SK-N-SH (cell line): ENCODE measurements around the gene DDAH1. TPM values are rescaled to one million over a fixed set of nuclear protein-coding genes. Genes with fewer than 3 reads are reported as not detected.

ENCODE experiments used
- CTCF ChIA-PET: fragments of 300-600, 350-600 bp; formaldehyde crosslinking; extraction: SDS; loops from one replicate; lab custom pipeline; 2021; lab: Yijun Ruan, JAX
- POLR2A ChIA-PET: fragments of 350-600 bp; sonication (Branson Sonifier 250); formaldehyde crosslinking; extraction: SDS; loops from one replicate; lab custom pipeline; 2020; ENCODE audit warnings: antibody characterized with exemption, inconsistent platforms; lab: Yijun Ruan, JAX
- DNase-seq: peaks from one replicate; pipeline ENCODE4 v3.0.0; 2012
- H2AFZ ChIP-seq: fragments of 200-600 bp; sonication (generic); 2 replicates; pipeline ENCODE4 v1.8.1; 2016; ENCODE audit warnings: antibody characterized with exemption, mild to moderate bottlenecking, low read depth
- H3F3A ChIP-seq: fragments of 200-600 bp; sonication (generic); replicated peaks from 2 replicates; pipeline ENCODE3; 2016; ENCODE audit warnings: antibody characterized with exemption, mild to moderate bottlenecking; ENCODE audit not compliant: insufficient read depth
- H3K27ac ChIP-seq, 2 experiments: fragments of 200-500 bp in 1 of 2; fragments of 200-600 bp in 1 of 2; sonication (Bioruptor generic) in 1 of 2; sonication (generic), shearing (Covaris generic) in 1 of 2; 2 replicates each; pipeline versions ENCODE4 v1.5.1 to v1.6.1; 2014 to 2016; ENCODE audit warnings: low read depth in 2 of 2, inconsistent platforms in 1 of 2, low read length in 1 of 2, mild to moderate bottlenecking in 1 of 2, mixed read lengths in 1 of 2
- H3K27me3 ChIP-seq: fragments of 200-600 bp; sonication (generic), shearing (Covaris generic); 2 replicates; pipeline ENCODE4 v1.6.1; 2016; ENCODE audit warnings: mixed run types; ENCODE audit not compliant: insufficient read depth
- H3K36me3 ChIP-seq, 2 experiments: fragments of 200-500 bp in 1 of 2; fragments of 200-600 bp in 1 of 2; sonication (Bioruptor generic) in 1 of 2; sonication (generic) in 1 of 2; replicated peaks in 1 of 2; 2 replicates each; pipeline versions ENCODE3 to v1.5.1; 2014 to 2016; ENCODE audit warnings: low read length in 1 of 2, mild to moderate bottlenecking in 1 of 2; ENCODE audit not compliant: insufficient read depth in 2 of 2, control insufficient read depth in 1 of 2
- H3K4me1 ChIP-seq, 2 experiments: fragments of 200-500 bp in 1 of 2; fragments of 200-600 bp in 1 of 2; sonication (Bioruptor generic) in 1 of 2; sonication (generic), shearing (Covaris generic) in 1 of 2; 2 replicates each; pipeline versions ENCODE4 v1.5.1 to v1.6.1; 2014 to 2016; ENCODE audit warnings: low read depth in 1 of 2, low read length in 1 of 2, mixed run types in 1 of 2; ENCODE audit not compliant: insufficient read depth in 2 of 2, control insufficient read depth in 1 of 2
- H3K4me2 ChIP-seq: fragments of 200-600 bp; sonication (generic), shearing (Covaris generic); 2 replicates; pipeline ENCODE4 v1.6.1; 2017; ENCODE audit warnings: mixed run types
- H3K4me3 ChIP-seq, 2 experiments: fragments of 200-500 bp in 1 of 2; fragments of 200-600 bp in 1 of 2; sonication (Bioruptor generic) in 1 of 2; sonication (generic), shearing (Covaris generic) in 1 of 2; 2 replicates each; pipeline versions ENCODE4 v1.5.1 to v1.8.1; 2014 to 2016; ENCODE audit warnings: low read depth in 2 of 2, inconsistent platforms in 1 of 2, low read length in 1 of 2, mild to moderate bottlenecking in 1 of 2, mixed read lengths in 1 of 2, moderate library complexity in 1 of 2
- H3K79me2 ChIP-seq: fragments of 200-600 bp; sonication (generic); 2 replicates; pipeline ENCODE4 v1.8.1; 2017; ENCODE audit warnings: mild to moderate bottlenecking; ENCODE audit not compliant: insufficient read depth
- H3K9ac ChIP-seq: fragments of 200-600 bp; sonication (generic); 2 replicates; pipeline ENCODE4 v1.6.1; 2017; ENCODE audit warnings: mixed run types
- H3K9me2 ChIP-seq: fragments of 200-600 bp; sonication (generic); 2 replicates; pipeline ENCODE4 v1.6.1; 2017; ENCODE audit warnings: mixed run types
- H3K9me3 ChIP-seq: fragments of 200-600 bp; sonication (generic); 2 replicates; pipeline ENCODE4 v1.6.1; 2017; ENCODE audit warnings: mixed run types, mild to moderate bottlenecking, moderate library complexity
- H4K20me1 ChIP-seq: fragments of 200-600 bp; sonication (generic); 2 replicates; pipeline ENCODE4 v1.6.1; 2017; ENCODE audit warnings: mild to moderate bottlenecking, mixed run types; ENCODE audit not compliant: insufficient read depth
- EP300 ChIP-seq, 2 experiments: IDR thresholded peaks; 2 replicates each; pipeline versions ENCODE4 v1.4.0 to v1.6.1; 2012; ENCODE audit warnings: borderline replicate concordance in 1 of 2, low read depth in 1 of 2, low read length in 1 of 2
- EZH2phosphoT487 ChIP-seq: fragments of 200-600 bp; sonication (generic); IDR thresholded peaks from 2 replicates; pipeline ENCODE4 v1.6.1; 2017; ENCODE audit warnings: low read depth, mixed run types, mild to moderate bottlenecking, antibody characterized with exemption, moderate library complexity, borderline replicate concordance
- FOSL2 ChIP-seq: IDR thresholded peaks from 2 replicates; pipeline ENCODE4 v1.4.0; 2012; ENCODE audit warnings: low read depth, mild to moderate bottlenecking, moderate library complexity, borderline replicate concordance
- JUND ChIP-seq: IDR thresholded peaks from 2 replicates; pipeline ENCODE4 v1.4.0; 2012
- NFIC ChIP-seq: IDR thresholded peaks from 2 replicates; pipeline ENCODE4 v1.4.0; 2012; ENCODE audit warnings: borderline replicate concordance
- POLR2AphosphoS5 ChIP-seq: IDR thresholded peaks from 2 replicates; pipeline ENCODE4 v1.6.1; 2012; ENCODE audit warnings: low read depth, low read length
- RXRA ChIP-seq: IDR thresholded peaks from 2 replicates; pipeline ENCODE4 v1.4.0; 2012; ENCODE audit warnings: low read depth, mild to moderate bottlenecking, borderline replicate concordance
- TCF12 ChIP-seq: IDR thresholded peaks from 2 replicates; pipeline ENCODE4 v1.4.0; 2012
- WGBS: methylation state at CpG from one replicate; pipeline ENCODE4 v1.1.6; 2017; ENCODE audit warnings: low lambda C conversion rate; 5-methylcytosine and 5-hydroxymethylcytosine counted together
- polyA plus RNA-seq, 3 experiments: library from polyadenylated mRNA; depleted of rRNA; stranded (reverse); fragments of >200 nt; gene quantifications; 2 replicates each; pipeline ENCODE4 v1.2.3, GENCODE V29; 2012
- TF ChIP-seq, protein P1 (sequence below): IDR thresholded peaks from 2 replicates; pipeline ENCODE4 v1.4.0; 2012; ENCODE audit warnings: low read depth, borderline replicate concordance
- TF ChIP-seq, protein P2 (sequence below): fragments of 150-350 bp; IDR thresholded peaks from 2 replicates; pipeline ENCODE4 v1.6.1; 2016; ENCODE audit warnings: mild to moderate bottlenecking, low read depth, low read length
- TF ChIP-seq, protein P3 (sequence below): IDR thresholded peaks from 2 replicates; pipeline ENCODE4 v1.4.0; 2012; ENCODE audit warnings: low read depth
- TF ChIP-seq, protein P4 (sequence below): fragments of 150-350 bp; IDR thresholded peaks from 2 replicates; pipeline ENCODE4 v1.6.1; 2017; ENCODE audit warnings: antibody characterized with exemption, low read length, low read depth, borderline replicate concordance
- TF ChIP-seq, protein P5 (sequence below): IDR thresholded peaks from 2 replicates; pipeline ENCODE4 v1.6.1; 2012; ENCODE audit warnings: mild to moderate bottlenecking, low read depth, low read length, moderate library complexity
- TF ChIP-seq, protein P6 (sequence below): IDR thresholded peaks from 2 replicates; pipeline ENCODE4 v1.4.0; 2012; ENCODE audit warnings: low read depth, borderline replicate concordance

The DDAH1 gene
- polyA plus RNA-seq, 1 of the 3 experiments (the other 2 are of a cell fraction) = 64.3 TPM

DNA sequence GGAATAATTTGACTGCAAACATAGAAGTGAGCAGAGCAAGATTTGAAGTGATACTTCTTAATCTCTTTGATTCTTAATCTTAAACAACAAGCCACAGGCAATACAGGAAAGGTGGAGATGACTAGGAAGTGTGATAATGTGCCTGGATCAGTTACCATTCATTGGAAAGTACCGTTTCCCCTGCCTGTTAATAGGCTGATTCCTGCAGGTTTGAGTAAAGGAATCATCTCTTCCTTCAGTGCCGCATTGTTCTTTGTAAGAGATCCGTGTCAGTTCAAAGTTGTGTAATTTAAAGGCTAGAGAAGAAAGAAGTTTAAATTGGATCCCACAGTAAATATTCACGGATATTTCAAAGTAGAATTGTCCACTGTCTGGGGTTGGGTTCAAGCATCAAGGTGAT, 145.0 kb downstream of the DDAH1 start:
- CTCF ChIA-PET = interaction anchor here (0.6 to 0.8 kb wide), 3 partner anchors 12 to 320 kb away, joined by 3 to 4 read pairs (median 3); partner anchors contain the start of gene C1orf52
- no peak for DNase-seq

DNA sequence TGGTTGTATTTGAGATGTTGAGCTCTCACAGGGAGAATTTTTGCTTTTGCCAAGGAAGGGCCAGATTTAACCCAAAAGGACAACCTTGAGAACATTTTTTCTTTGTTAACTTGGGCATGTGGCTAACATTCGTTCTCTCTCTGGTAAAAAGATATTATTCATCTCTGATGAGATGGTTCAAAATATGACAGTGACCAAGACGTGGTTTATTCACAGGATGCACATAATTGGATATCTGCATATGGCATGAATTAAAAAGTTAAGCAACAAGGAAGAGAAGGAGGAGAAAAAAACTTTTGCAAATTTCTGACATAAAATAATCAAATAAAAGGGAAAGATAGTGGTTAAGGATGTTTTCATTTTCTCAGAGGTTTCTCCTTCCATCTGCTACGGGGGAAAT, 145.5 kb downstream of the DDAH1 start:
- H3K4me3 ChIP-seq = no peak overlapping the region
- H3K4me1 ChIP-seq = peaks cover 21 to 72% of the 10 kb centered on the region in 2 experiments
- H3K9me3 ChIP-seq = no peaks in the 10 kb centered on the region
- no peaks in the 10 kb centered on the region for H4K20me1 ChIP-seq
- no peaks in the 10 kb centered on the region for H3K27me3 ChIP-seq
- H3K9me2 ChIP-seq = no peaks in the 10 kb centered on the region
- H3K79me2 ChIP-seq = peaks cover 66% of the 10 kb centered on the region
- peaks cover 18 to 25% of the 10 kb centered on the region in 2 experiments for H3K36me3 ChIP-seq
- H3K27ac ChIP-seq = peak overlapping the region; percentile 94 to 100
- H2AFZ ChIP-seq = no peak overlapping the region
- peaks cover 86% of the 10 kb centered on the region for H3F3A ChIP-seq
- no peak for DNase-seq
- H3K4me2 ChIP-seq = peak overlapping the region; percentile 73; the same call in 1 of the 2 replicates
- peak overlapping the region; percentile 89 for H3K9ac ChIP-seq
- ChIA-PET CTCF (no interaction called here), POLR2A (no interaction called here)
- WGBS = 15% methylated on average over 3 of the region's 3 CpGs
- peak; percentile 89; the same call in 1 of the 2 replicates for TF ChIP-seq TCF12
- TF ChIP-seq FOSL2 = peak; percentile 27; the same call in 1 of the 2 replicates
- peak; percentile 63 for TF ChIP-seq POLR2AphosphoS5
- TF ChIP-seq NFIC = peak; percentile 49; the same call in 1 of the 2 replicates
- 0 out of 2 replicates have a peak, but pooled peaks have one; percentile 14 for TF ChIP-seq RXRA
- TF ChIP-seq, protein P1, sequence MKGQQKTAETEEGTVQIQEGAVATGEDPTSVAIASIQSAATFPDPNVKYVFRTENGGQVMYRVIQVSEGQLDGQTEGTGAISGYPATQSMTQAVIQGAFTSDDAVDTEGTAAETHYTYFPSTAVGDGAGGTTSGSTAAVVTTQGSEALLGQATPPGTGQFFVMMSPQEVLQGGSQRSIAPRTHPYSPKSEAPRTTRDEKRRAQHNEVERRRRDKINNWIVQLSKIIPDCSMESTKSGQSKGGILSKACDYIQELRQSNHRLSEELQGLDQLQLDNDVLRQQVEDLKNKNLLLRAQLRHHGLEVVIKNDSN = no peak
- TF ChIP-seq EP300 (IDR thresholded peaks at IDR 0.05; ENCODE audit: borderline replicate concordance in 1 of 2, low read depth in 1 of 2, low read length in 1 of 2) = peak in 1 of 2 experiments; percentile 79; a peak in 2 of 4 replicates
- no peak for TF ChIP-seq EZH2phosphoT487
- TF ChIP-seq, protein P2, sequence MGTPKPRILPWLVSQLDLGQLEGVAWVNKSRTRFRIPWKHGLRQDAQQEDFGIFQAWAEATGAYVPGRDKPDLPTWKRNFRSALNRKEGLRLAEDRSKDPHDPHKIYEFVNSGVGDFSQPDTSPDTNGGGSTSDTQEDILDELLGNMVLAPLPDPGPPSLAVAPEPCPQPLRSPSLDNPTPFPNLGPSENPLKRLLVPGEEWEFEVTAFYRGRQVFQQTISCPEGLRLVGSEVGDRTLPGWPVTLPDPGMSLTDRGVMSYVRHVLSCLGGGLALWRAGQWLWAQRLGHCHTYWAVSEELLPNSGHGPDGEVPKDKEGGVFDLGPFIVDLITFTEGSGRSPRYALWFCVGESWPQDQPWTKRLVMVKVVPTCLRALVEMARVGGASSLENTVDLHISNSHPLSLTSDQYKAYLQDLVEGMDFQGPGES = no peak
- TF ChIP-seq, protein P3, sequence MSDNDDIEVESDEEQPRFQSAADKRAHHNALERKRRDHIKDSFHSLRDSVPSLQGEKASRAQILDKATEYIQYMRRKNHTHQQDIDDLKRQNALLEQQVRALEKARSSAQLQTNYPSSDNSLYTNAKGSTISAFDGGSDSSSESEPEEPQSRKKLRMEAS = no peak
- TF ChIP-seq JUND = peak; percentile 42
- TF ChIP-seq, protein P4, sequence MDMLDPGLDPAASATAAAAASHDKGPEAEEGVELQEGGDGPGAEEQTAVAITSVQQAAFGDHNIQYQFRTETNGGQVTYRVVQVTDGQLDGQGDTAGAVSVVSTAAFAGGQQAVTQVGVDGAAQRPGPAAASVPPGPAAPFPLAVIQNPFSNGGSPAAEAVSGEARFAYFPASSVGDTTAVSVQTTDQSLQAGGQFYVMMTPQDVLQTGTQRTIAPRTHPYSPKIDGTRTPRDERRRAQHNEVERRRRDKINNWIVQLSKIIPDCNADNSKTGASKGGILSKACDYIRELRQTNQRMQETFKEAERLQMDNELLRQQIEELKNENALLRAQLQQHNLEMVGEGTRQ = no peak
- TF ChIP-seq, protein P5, sequence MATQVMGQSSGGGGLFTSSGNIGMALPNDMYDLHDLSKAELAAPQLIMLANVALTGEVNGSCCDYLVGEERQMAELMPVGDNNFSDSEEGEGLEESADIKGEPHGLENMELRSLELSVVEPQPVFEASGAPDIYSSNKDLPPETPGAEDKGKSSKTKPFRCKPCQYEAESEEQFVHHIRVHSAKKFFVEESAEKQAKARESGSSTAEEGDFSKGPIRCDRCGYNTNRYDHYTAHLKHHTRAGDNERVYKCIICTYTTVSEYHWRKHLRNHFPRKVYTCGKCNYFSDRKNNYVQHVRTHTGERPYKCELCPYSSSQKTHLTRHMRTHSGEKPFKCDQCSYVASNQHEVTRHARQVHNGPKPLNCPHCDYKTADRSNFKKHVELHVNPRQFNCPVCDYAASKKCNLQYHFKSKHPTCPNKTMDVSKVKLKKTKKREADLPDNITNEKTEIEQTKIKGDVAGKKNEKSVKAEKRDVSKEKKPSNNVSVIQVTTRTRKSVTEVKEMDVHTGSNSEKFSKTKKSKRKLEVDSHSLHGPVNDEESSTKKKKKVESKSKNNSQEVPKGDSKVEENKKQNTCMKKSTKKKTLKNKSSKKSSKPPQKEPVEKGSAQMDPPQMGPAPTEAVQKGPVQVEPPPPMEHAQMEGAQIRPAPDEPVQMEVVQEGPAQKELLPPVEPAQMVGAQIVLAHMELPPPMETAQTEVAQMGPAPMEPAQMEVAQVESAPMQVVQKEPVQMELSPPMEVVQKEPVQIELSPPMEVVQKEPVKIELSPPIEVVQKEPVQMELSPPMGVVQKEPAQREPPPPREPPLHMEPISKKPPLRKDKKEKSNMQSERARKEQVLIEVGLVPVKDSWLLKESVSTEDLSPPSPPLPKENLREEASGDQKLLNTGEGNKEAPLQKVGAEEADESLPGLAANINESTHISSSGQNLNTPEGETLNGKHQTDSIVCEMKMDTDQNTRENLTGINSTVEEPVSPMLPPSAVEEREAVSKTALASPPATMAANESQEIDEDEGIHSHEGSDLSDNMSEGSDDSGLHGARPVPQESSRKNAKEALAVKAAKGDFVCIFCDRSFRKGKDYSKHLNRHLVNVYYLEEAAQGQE = no peak

More for the DNA sequence above, 145.0 kb downstream of the DDAH1 start:
- POLR2A ChIA-PET = no interaction called here
- H2AFZ ChIP-seq = no peak overlapping the region
- no peaks in the 10 kb centered on the region for H3K27me3 ChIP-seq
- H3K36me3 ChIP-seq = peaks cover 18 to 25% of the 10 kb centered on the region in 2 experiments
- no peaks in the 10 kb centered on the region for H3K9me3 ChIP-seq
- peak overlapping the region; percentile 94 to 100 for H3K27ac ChIP-seq
- peaks cover 70% of the 10 kb centered on the region for H3K79me2 ChIP-seq
- no peaks in the 10 kb centered on the region for H3K9me2 ChIP-seq
- H4K20me1 ChIP-seq = no peaks in the 10 kb centered on the region
- H3K4me2 ChIP-seq = peak overlapping the region; percentile 73
- H3K9ac ChIP-seq = peak overlapping the region; percentile 89
- TF ChIP-seq, protein P6, sequence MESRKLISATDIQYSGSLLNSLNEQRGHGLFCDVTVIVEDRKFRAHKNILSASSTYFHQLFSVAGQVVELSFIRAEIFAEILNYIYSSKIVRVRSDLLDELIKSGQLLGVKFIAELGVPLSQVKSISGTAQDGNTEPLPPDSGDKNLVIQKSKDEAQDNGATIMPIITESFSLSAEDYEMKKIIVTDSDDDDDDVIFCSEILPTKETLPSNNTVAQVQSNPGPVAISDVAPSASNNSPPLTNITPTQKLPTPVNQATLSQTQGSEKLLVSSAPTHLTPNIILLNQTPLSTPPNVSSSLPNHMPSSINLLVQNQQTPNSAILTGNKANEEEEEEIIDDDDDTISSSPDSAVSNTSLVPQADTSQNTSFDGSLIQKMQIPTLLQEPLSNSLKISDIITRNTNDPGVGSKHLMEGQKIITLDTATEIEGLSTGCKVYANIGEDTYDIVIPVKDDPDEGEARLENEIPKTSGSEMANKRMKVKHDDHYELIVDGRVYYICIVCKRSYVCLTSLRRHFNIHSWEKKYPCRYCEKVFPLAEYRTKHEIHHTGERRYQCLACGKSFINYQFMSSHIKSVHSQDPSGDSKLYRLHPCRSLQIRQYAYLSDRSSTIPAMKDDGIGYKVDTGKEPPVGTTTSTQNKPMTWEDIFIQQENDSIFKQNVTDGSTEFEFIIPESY = no peak
- TF ChIP-seq POLR2AphosphoS5 = 0 out of 2 replicates have a peak, but pooled peaks have one; percentile 6
- no peak overlapping the region for H3K4me3 ChIP-seq
- 42% methylated on average over 4 of the region's 4 CpGs for WGBS
- H3F3A ChIP-seq = peaks cover 86% of the 10 kb centered on the region
- H3K4me1 ChIP-seq = peaks cover 20 to 68% of the 10 kb centered on the region in 2 experiments
